ENCODE results near the gene RPL28.
"Not testable (repeated sequence)": the region's sequence is repeated elsewhere in the genome, so short reads cannot be mapped to it uniquely, and the experiment has no call there.

RPL28 gene

GRCh38 chr19:55398200-55398925, 12.6 kb downstream of the RPL28 start:
- no peak for DNase-seq

- no peak for DNase-seq
Measured at GRCh38 chr19:55400281-55401087, 14.8 kb downstream of the RPL28 start.

- not testable (repeated sequence) for DNase-seq
Measured at GRCh38 chr19:55401390-55401789, 15.7 kb downstream of the RPL28 start.

GRCh38 chr19:55402509-55402908, 16.8 kb downstream of the RPL28 start:
- no peak for DNase-seq

- no peak for DNase-seq
Measured at GRCh38 chr19:55405638-55406037, 19.9 kb downstream of the RPL28 start.

GRCh38 chr19:55406091-55406825, 20.5 kb downstream of the RPL28 start:
- DNase-seq = no peak

- DNase-seq = peak; percentile 42
Measured at GRCh38 chr19:55406826-55407549, 21.3 kb downstream of the RPL28 start.

GRCh38 chr19:55407550-55407799, 21.7 kb downstream of the RPL28 start, which contains the start of gene UBE2S:
Gene UBE2S, minus strand, starts transcription at chr19:55407788. Its CDS starts 199 bp downstream, at chr19:55407589.
- not testable (repeated sequence) for DNase-seq

GRCh38 chr19:55407800-55408532, 22.2 kb downstream of the RPL28 start:
- peak; percentile 98 for DNase-seq

- no peak for DNase-seq
Measured at GRCh38 chr19:55408533-55408872, 22.8 kb downstream of the RPL28 start.

GRCh38 chr19:55409179-55409578, 23.4 kb downstream of the RPL28 start:
- DNase-seq = not testable (repeated sequence)

- no peak for DNase-seq
Measured at GRCh38 chr19:55410168-55410567, 24.4 kb downstream of the RPL28 start.

GRCh38 chr19:55418185-55418584, 32.5 kb downstream of the RPL28 start:
- peak; percentile 63 for DNase-seq

- no peak for DNase-seq
Measured at GRCh38 chr19:55419103-55419502, 33.4 kb downstream of the RPL28 start.

GRCh38 chr19:55419624-55420236, 34.0 kb downstream of the RPL28 start:
- no peak for DNase-seq

- not testable (repeated sequence) for DNase-seq
Measured at GRCh38 chr19:55421281-55421680, 35.5 kb downstream of the RPL28 start.

- DNase-seq = no peak
Measured at GRCh38 chr19:55423225-55424005, 37.7 kb downstream of the RPL28 start.

GRCh38 chr19:55424518-55424917, 38.8 kb downstream of the RPL28 start:
- no peak for DNase-seq

- no peak for DNase-seq
Measured at GRCh38 chr19:55426042-55426441, 40.3 kb downstream of the RPL28 start.

- DNase-seq = no peak
Measured at GRCh38 chr19:55431183-55431582, 45.5 kb downstream of the RPL28 start.
